Loucy (cell line): ENCODE results near the gene EIF2A.

Experiments
- EZH2phosphoT487 ChIP-seq: fragments of 200-600 bp; IDR thresholded peaks from 2 replicates; pipeline ENCODE4 v1.6.1; 2018; ENCODE audit warnings: antibody characterized with exemption, mild to moderate bottlenecking, moderate library complexity, borderline replicate concordance
- TF ChIP-seq, protein P1 (sequence below): fragments of 200-600 bp; sonication (generic); conservative IDR thresholded peaks from 2 replicates; pipeline ENCODE4 v1.5.1; 2014; ENCODE audit warnings: mild to moderate bottlenecking, antibody characterized with exemption, low read length

DNA sequence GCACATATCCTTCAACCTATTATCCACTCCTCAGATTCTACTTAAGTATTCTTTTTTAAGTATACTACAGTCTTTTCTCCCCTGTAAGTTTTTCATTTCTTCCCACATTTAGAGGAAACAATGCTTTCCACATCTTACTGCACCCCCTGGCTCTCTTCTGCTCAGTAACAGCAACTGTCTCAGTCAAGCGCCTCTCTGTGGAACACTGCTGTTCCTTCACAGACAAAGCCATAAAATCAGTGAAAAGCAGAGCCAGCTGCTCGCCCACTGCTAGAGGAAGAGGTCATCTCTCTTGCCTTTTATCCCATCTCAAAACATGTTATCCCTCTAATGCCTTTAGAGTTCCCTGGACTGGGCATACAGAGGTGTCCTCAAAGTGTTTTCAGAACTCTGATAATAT is 25.1 kb upstream of the EIF2A start:
- TF ChIP-seq, protein P1, sequence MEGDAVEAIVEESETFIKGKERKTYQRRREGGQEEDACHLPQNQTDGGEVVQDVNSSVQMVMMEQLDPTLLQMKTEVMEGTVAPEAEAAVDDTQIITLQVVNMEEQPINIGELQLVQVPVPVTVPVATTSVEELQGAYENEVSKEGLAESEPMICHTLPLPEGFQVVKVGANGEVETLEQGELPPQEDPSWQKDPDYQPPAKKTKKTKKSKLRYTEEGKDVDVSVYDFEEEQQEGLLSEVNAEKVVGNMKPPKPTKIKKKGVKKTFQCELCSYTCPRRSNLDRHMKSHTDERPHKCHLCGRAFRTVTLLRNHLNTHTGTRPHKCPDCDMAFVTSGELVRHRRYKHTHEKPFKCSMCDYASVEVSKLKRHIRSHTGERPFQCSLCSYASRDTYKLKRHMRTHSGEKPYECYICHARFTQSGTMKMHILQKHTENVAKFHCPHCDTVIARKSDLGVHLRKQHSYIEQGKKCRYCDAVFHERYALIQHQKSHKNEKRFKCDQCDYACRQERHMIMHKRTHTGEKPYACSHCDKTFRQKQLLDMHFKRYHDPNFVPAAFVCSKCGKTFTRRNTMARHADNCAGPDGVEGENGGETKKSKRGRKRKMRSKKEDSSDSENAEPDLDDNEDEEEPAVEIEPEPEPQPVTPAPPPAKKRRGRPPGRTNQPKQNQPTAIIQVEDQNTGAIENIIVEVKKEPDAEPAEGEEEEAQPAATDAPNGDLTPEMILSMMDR: peak; percentile 24; the same call in 1 of the 2 replicates
- no peak for TF ChIP-seq EZH2phosphoT487
